ENCODE results near the gene SCN10A. TPM values are rescaled to one million over a fixed set of nuclear protein-coding genes. Genes with fewer than 3 reads are reported as not detected.

The SCN10A gene
- total RNA-seq, 4 donors from 2014 or later, result not detected

GRCh38 chr3:38763569-38763968 lies 52.4 kb downstream of the SCN10A start:
- WGBS, 2 donors, result 64 to 67% methylated on average over 1 to 2 of the region's 3 CpGs
- no peak for TF ChIP-seq CTCF (IDR thresholded peaks at IDR 0.05)
- H3K4me1 ChIP-seq, result no peaks in the 10 kb centered on the region
- no peak overlapping the region for H3K27ac ChIP-seq
- no peaks in the 10 kb centered on the region for H3K36me3 ChIP-seq
- no peaks in the 10 kb centered on the region for H3K9me3 ChIP-seq
- no peaks in the 10 kb centered on the region for H3K27me3 ChIP-seq
- intact Hi-C loops (cut with DNase I), result no loop called here
- H3K4me3 ChIP-seq, result no peak overlapping the region
- DNase-seq, result no peak

GRCh38 chr3:38758557-38758956 lies 57.5 kb downstream of the SCN10A start:
- H3K27me3 ChIP-seq, result no peaks in the 10 kb centered on the region
- DNase-seq, result no peak
- no peaks in the 10 kb centered on the region for H3K36me3 ChIP-seq
- intact Hi-C loops (cut with DNase I), result no loop called here
- WGBS, 2 donors, result 78 to 84% methylated on average over 3 of the region's 3 CpGs
- TF ChIP-seq CTCF (IDR thresholded peaks at IDR 0.05), result no peak
- TF ChIP-seq POLR2A (IDR thresholded peaks at IDR 0.05), result no peak
- no peak overlapping the region for H3K4me3 ChIP-seq
- no peak overlapping the region for H3K27ac ChIP-seq
- no peaks in the 10 kb centered on the region for H3K4me1 ChIP-seq
- no peaks in the 10 kb centered on the region for H3K9me3 ChIP-seq

- Histone ChIP-seq H3K36me3 (no peaks in the 10 kb centered on the region), H3K4me3 (no peak overlapping the region), H3K4me1 (no peaks in the 10 kb centered on the region), H3K9me3 (no peaks in the 10 kb centered on the region), H3K27me3 (no peaks in the 10 kb centered on the region), H3K27ac (no peak overlapping the region)
- no peak for DNase-seq
- 50 to 58% methylated on average over 4 of the region's 4 CpGs for WGBS, 2 donors
- TF ChIP-seq CTCF (IDR thresholded peaks at IDR 0.05), result no peak
- intact Hi-C loops (cut with DNase I), result no loop called here
Observed at GRCh38 chr3:38757721-38758120, 58.3 kb downstream of the SCN10A start.

- H3K36me3 ChIP-seq, result no peaks in the 10 kb centered on the region
- WGBS, 2 donors, result 58 to 64% methylated on average over 5 of the region's 5 CpGs
- DNase-seq, result no peak
- TF ChIP-seq POLR2A (IDR thresholded peaks at IDR 0.05) (no peak), CTCF (IDR thresholded peaks at IDR 0.05) (no peak)
- no peak overlapping the region for H3K27ac ChIP-seq
- intact Hi-C loops (cut with DNase I), result no loop called here
- H3K4me1 ChIP-seq, result no peaks in the 10 kb centered on the region
- H3K4me3 ChIP-seq, result no peak overlapping the region
- H3K27me3 ChIP-seq, result no peaks in the 10 kb centered on the region
- H3K9me3 ChIP-seq, result no peaks in the 10 kb centered on the region
Observed at GRCh38 chr3:38756892-38757291, 59.1 kb downstream of the SCN10A start.

- Histone ChIP-seq H3K27me3 (no peaks in the 10 kb centered on the region), H3K4me1 (no peaks in the 10 kb centered on the region), H3K27ac (no peak overlapping the region), H3K4me3 (no peak overlapping the region), H3K36me3 (no peaks in the 10 kb centered on the region), H3K9me3 (no peaks in the 10 kb centered on the region)
- no peak for DNase-seq
- TF ChIP-seq POLR2A (IDR thresholded peaks at IDR 0.05), result no peak
- no peak for TF ChIP-seq CTCF (IDR thresholded peaks at IDR 0.05)
- intact Hi-C loops (cut with DNase I), result no loop called here
- 50 to 51% methylated on average over 5 of the region's 5 CpGs for WGBS, 2 donors
Observed at GRCh38 chr3:38755130-38755529, 60.9 kb downstream of the SCN10A start.

Data from esophagus squamous epithelium (tissue), 5 donors.